ENCODE data around the gene MKLN1.

DNA sequence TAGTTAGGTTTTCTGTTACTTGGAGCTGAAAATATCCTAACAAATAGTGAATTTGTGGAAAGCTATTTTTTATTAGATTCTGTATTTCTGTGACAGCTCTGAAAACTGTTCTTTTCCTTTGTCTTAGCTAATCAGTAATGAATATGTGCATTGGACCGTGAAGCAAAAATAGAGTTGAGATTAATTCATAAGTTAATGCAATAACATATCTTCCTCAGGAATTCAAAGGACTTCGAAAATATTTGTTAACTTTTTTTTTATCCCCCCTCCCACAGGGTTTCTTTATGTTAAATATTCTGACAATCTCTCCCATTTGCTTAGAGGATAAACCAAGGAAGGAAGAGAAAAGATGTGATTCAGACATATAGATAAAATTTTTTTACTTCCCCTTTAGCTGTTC is 127.3 kb downstream of the MKLN1 start:
- TF ChIP-seq, protein P1, sequence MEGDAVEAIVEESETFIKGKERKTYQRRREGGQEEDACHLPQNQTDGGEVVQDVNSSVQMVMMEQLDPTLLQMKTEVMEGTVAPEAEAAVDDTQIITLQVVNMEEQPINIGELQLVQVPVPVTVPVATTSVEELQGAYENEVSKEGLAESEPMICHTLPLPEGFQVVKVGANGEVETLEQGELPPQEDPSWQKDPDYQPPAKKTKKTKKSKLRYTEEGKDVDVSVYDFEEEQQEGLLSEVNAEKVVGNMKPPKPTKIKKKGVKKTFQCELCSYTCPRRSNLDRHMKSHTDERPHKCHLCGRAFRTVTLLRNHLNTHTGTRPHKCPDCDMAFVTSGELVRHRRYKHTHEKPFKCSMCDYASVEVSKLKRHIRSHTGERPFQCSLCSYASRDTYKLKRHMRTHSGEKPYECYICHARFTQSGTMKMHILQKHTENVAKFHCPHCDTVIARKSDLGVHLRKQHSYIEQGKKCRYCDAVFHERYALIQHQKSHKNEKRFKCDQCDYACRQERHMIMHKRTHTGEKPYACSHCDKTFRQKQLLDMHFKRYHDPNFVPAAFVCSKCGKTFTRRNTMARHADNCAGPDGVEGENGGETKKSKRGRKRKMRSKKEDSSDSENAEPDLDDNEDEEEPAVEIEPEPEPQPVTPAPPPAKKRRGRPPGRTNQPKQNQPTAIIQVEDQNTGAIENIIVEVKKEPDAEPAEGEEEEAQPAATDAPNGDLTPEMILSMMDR (conservative IDR thresholded peaks at IDR 0.05; ENCODE audit: low read depth, low read length): no peak
- TF ChIP-seq EZH2 (IDR thresholded peaks at IDR 0.05; ENCODE audit: borderline replicate concordance, low read depth, low read length, poor library complexity, severe bottlenecking): no peak
